GM19238 (cell line): Measurements from ENCODE around the gene GMCL2.
A peak's percentile ranks its signal among the peaks of the same experiment; 100 is the strongest.
"Not testable (repeated sequence)": the region's sequence is repeated elsewhere in the genome, so short reads cannot be mapped to it uniquely, and the experiment has no call there.

Experiments used
- DNase-seq: peaks from one replicate; pipeline ENCODE4 v3.0.0; 2011; ENCODE audit warnings: low spot score; ENCODE audit not compliant: insufficient read length

Gene GMCL2

GRCh38 chr5:178187014-178187413 is at the start of gene GMCL2:
Gene GMCL2, minus strand, starts transcription at chr5:178187371. Its CDS starts 72 bp downstream, at chr5:178187299.
- no peak for DNase-seq

- no peak for DNase-seq
Measured at GRCh38 chr5:178236679-178237078, 49.5 kb upstream of the GMCL2 start.

GRCh38 chr5:178236126-178236525 is 49.0 kb upstream of the GMCL2 start:
- DNase-seq: no peak

- DNase-seq: no peak
Measured at GRCh38 chr5:178235588-178235974, 48.4 kb upstream of the GMCL2 start.

DNA sequence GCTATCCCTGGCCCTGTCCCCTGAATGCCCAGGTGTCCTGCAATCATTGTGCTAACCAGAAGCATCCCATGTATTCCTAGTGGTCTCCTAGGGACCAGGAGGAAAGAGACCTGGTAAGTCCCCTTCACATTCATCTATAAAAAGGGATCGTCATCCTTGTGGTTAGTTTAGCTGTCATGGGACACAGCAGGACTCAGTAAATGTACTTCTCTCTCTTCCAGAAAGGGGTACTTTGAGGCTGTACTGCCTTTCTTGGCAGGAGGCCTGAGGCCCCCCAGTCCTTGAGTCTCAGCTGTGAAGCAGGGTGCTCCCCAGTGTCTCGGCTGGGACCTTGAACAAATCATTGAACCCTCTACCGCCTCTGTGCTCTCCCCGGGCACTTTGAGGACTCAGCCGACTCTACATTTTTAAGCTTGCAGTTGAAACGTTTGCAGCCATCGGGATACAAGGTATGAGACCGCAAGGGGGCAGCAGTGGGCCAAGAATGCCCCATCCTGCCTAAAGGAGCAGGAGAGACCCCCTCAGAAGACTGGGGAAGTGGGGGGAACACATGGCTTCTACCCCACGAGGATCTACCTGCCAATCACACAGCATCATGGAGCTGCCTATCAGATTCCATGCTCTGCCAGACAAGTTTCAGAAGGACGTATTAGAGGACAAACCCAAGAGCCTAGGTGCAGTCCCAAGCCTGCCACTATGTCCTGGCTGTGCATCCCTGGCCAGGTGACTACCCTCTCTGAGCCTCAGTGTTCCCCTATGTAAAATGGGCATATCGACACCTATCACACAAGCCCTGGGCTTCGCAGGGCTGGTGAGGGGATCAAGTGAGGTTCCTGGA is 47.8 kb upstream of the GMCL2 start:
- DNase-seq: peak; percentile 71

- DNase-seq: no peak
Measured at GRCh38 chr5:178234121-178234749, 47.1 kb upstream of the GMCL2 start.

DNA sequence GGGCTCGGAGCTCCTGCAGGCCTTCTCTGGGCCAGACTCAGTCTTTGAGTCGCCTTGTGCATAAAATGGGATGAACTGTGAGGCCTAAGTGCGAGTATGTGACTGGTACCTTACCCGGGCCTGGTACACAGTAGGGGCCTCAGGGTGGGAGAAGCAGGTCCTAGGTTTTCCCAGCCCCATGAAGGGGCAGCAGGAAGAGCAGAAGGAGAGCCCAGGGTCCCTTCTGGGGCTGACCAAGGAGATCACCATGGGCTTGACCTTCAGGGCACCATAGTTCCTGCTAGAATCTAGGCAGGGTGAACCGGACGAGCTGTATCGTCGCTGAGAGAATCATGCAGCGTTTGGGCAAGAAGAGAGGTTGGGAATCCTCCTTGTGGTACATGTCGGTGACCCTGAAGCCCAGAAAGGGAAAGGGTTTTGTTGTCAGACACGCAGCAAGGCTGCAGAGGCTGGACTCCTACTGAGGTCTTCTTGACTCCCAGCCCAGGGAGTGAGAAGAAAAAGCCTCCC is 45.8 kb upstream of the GMCL2 start:
- DNase-seq: no peak

DNA sequence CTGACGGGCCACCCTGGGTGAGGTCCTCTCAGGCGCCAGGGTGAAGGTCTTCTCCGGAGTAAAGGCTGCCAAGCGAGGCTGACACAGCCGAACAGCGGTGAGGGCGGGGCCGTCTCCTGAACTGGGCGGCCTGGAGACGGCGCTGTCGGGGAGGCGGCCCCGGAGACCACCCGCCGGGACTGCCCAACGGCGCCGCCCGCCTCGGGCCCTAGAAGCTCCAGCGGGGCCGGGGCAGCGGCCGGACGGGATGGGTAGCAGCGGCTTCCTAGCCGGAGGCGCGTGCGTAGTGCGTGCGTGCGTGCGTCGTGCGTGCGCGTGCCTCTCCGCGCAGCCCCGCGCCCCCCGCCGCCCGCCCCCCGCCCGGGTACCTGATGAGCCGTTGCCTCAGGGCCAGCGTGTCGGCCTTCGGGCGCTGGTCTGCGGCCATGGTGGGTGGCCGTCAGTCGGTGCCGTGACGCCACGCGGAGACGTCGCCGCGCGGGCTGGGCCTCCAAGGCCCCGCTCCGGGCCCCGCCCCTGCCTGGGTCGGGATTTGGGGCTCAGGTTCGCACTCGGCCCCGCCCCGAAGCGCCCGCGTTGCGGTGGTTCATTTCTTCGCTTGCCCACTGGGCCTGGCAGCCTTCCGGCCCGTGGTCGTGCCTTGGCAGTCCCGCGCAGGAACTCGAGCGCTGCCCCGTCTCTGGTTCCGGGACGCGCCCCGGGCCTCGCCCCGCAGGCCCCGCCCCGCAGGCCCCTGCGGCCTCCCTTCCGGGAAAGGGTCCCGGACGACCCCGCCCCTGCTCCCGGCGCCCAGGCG is 45.2 kb upstream of the GMCL2 start, which contains the start of gene PHYKPL:
Gene PHYKPL (minus strand): TSS at position 679 of the 796 bp plus-strand sequence. CDS start 252 bp downstream, at position 427.
- DNase-seq: peak; percentile 73

- no peak for DNase-seq
Measured at GRCh38 chr5:178231539-178232123, 44.5 kb upstream of the GMCL2 start.

DNA sequence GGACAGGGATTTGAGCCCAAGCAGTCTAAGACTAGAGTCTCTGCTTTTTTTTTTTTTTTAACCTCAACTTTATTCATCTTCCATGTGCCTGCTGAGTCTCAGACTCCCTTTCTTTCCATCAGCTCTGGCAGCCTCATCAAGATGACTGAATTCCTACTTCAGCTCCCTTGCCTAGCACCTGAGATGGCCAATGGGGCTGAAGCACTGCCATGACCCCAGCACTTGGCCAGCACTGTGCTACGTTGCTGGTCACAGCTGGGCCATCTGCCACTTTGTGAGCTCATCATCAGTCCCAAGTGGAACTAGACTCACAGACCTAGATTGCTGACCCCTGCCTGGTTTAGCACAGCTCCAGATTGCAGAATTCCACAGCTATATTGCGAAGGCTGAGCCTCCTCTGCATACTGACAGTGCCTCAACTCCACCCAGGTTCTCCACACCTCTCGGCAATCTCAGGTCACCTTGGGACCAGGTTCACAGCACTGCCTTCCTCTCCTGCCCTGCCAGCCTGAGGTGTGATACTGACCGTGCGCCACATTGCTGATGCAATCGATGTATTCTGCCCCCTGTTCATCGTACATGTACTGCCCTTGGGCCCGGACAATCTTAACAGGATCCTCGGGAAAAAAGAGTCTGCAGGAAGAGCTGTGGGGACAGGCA is 43.8 kb upstream of the GMCL2 start:
- no peak for DNase-seq

- no peak for DNase-seq
Measured at GRCh38 chr5:178229861-178230260, 42.7 kb upstream of the GMCL2 start.

GRCh38 chr5:178229111-178229510 is 41.9 kb upstream of the GMCL2 start:
- DNase-seq: not testable (repeated sequence)

GRCh38 chr5:178228609-178229008 is 41.4 kb upstream of the GMCL2 start:
- no peak for DNase-seq

DNA sequence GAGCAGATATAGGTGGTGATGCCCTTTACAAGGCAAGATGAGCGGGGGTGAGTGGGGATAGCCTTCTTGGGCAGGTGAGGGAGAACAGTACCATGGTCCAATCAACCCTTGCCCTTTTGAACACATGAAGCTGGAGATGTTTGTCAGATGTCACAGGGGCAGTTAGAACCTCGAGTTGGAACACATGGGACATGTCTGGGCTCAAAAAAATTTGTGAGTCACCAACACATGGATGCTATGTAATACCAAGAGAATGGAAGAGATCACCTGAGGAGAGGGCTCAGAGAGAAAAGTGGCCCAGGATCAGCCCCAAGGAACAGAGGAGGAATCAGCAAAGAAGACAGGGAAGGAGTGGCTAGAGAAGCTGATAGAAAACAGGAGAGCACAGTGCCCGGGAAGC is 40.8 kb upstream of the GMCL2 start:
- no peak for DNase-seq

- no peak for DNase-seq
Measured at GRCh38 chr5:178227138-178227659, 40.0 kb upstream of the GMCL2 start.

DNA sequence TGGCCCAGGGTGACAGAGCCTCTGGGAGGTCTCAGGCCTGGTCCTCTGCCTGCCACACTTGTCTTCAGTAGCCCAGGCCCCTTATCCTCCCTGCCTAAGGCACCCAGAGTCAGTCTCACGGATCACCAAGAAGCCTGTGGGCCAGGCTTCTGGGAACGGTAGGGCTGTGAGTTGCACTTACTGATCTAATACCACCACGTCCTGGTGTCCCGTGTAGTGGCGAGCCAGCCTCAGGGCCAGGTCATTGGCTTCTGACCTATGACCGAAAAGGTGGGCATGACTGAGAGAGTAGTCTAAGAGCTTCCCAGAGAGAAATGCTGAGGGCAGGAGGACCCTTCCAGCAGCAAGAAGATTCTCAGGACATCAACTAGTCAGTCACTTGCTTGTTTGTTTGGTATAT is 38.0 kb upstream of the GMCL2 start:
- DNase-seq: no peak

DNA sequence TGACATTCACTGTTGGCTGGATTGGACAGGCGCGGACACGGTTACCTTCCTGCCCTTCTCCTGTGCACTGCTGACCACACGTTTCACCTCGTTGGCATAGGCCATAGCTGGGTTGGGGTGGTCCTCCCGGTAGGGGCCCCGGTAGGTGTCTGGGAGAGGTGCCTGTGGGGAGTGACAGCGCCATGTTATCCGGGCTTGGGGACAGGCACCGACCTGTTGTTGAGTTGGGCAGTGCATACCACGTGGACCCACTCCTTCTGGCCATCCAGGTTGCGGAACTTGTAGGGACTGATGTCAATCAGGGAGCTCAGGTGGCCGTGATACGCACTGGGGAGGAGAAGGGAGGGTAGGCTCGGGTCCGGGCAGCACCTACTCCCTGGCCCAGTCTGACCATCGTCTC is 37.2 kb upstream of the GMCL2 start:
- DNase-seq: no peak

DNA sequence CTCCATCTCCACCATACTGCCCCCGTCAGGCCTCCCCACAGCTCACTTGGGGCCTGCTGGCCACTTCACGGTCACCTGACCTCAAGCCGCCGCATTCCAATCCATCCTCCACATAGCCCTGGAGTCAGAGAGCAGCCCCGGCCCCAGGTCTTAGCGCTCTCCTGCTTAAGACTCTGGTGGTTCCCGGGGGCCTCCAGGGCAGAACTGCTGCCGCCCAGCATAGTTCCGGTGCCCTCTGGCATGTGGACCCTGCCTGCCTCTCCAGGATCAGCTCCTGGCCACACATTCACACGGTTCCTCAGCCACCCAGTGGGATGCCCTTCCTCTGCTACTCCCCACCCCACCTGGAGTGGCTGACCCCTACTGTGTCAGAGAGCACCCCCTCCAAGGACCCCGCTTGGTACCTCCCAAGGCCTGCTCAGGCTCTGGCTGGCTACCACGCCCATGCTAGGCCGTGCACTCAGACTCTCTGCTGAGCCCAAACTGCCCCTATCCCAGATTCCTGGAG is 36.7 kb upstream of the GMCL2 start:
- DNase-seq: no peak

DNA sequence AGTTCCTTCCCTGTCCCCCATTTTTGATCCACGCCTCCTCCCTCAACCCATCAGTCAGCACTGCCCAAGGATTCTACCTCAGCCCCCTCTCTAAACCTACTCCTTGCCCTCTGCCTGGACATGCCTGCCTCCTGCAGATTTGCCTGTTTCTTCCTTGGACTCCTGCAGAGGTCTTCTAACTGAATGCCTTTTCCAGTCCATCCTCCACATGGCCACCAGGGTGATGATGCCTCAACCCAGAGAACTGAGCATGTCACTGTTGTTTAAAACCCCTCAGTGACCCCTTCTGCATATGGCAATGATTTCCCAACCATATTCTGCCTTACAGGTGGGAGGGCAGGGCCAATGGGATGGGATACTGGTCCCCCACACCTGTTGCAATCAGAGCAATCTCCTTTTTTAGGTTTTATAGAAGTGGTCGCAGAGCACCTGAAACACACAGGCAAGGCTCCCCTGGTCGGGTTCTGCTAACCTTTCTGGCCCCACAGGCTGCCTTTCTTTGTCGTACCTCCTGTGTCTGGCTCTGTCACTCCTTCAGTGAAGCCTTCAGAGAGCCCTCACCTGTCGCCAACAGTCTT is 36.1 kb upstream of the GMCL2 start:
- DNase-seq: no peak

- DNase-seq: no peak
Measured at GRCh38 chr5:178222292-178222691, 35.1 kb upstream of the GMCL2 start.
